Liver (tissue), 9 donors: ENCODE data around the gene SEMA3E. TPM values are rescaled to one million over a fixed set of nuclear protein-coding genes. Genes with fewer than 3 reads are reported as not detected.

ENCODE experiments used
- DNase-seq: peaks from one replicate; pipeline ENCODE4 v3.0.0-alpha.2; 2017; ENCODE audit warnings: low spot score
- H3K27ac ChIP-seq, 2 donors: one replicate each; pipeline ENCODE4 v1.7.0; 2013; ENCODE audit warnings: inconsistent platforms in 2 of 2, low read length in 2 of 2, control low read depth in 1 of 2, low read depth in 1 of 2, mild to moderate bottlenecking in 1 of 2
- H3K27me3 ChIP-seq, 4 donors: one replicate each; pipeline versions ENCODE4 v1.6.1 to v1.7.0; 2013; ENCODE audit warnings: low read length in 3 of 4, inconsistent platforms in 1 of 4, mild to moderate bottlenecking in 1 of 4, moderate library complexity in 1 of 4; ENCODE audit not compliant: control insufficient read depth in 4 of 4, insufficient read depth in 4 of 4
- H3K36me3 ChIP-seq, 4 donors: one replicate each; pipeline versions ENCODE4 v1.6.1 to v1.7.0; 2013; ENCODE audit warnings: low read length in 3 of 4, mild to moderate bottlenecking in 3 of 4, low read depth in 1 of 4, moderate library complexity in 1 of 4; ENCODE audit not compliant: control insufficient read depth in 4 of 4, insufficient read depth in 3 of 4
- H3K4me1 ChIP-seq, 4 donors: one replicate each; pipeline versions ENCODE4 v1.6.1 to v1.7.0; 2013; ENCODE audit warnings: low read length in 3 of 4, mild to moderate bottlenecking in 3 of 4, moderate library complexity in 1 of 4; ENCODE audit not compliant: control insufficient read depth in 4 of 4, insufficient read depth in 4 of 4
- H3K4me3 ChIP-seq, 3 donors: one replicate each; pipeline versions ENCODE4 v1.6.1 to v1.7.0; 2013; ENCODE audit warnings: low read length in 3 of 3, control low read depth in 1 of 3, low read depth in 1 of 3, mild to moderate bottlenecking in 1 of 3
- H3K9ac ChIP-seq, 2 donors: one replicate each; pipeline ENCODE4 v1.7.0; 2013; ENCODE audit warnings: low read length in 2 of 2, mild to moderate bottlenecking in 2 of 2, moderate library complexity in 2 of 2, control low read depth in 1 of 2, low read depth in 1 of 2
- H3K9me3 ChIP-seq, 4 donors: one replicate each; pipeline versions ENCODE4 v1.6.1 to v1.7.0; 2013; ENCODE audit warnings: low read length in 3 of 4; ENCODE audit not compliant: control insufficient read depth in 4 of 4
- EGR1 ChIP-seq, 2 donors: IDR thresholded peaks; 2 replicates each; pipeline ENCODE4 v1.6.1; 2016 to 2018; ENCODE audit warnings: antibody characterized with exemption in 2 of 2, low read depth in 2 of 2
- FOXA1 ChIP-seq: IDR thresholded peaks from 2 replicates; pipeline ENCODE4 v1.6.1; 2016; ENCODE audit warnings: antibody characterized with exemption
- FOXA2 ChIP-seq: IDR thresholded peaks from 2 replicates; pipeline ENCODE4 v1.6.1; 2016; ENCODE audit warnings: antibody characterized with exemption
- GABPA ChIP-seq, 2 donors: IDR thresholded peaks in 1 of 2; conservative IDR thresholded peaks in 1 of 2; 2 replicates each; pipeline ENCODE4 v1.6.1; 2016; ENCODE audit warnings: antibody characterized with exemption in 2 of 2, mild to moderate bottlenecking in 1 of 2, moderate library complexity in 1 of 2
- HNF4A ChIP-seq, 2 donors: conservative IDR thresholded peaks; 2 replicates each; pipeline ENCODE4 v1.6.1; 2016; ENCODE audit warnings: antibody characterized with exemption in 2 of 2, mild to moderate bottlenecking in 2 of 2
- HNF4G ChIP-seq: IDR thresholded peaks from 2 replicates; pipeline ENCODE4 v1.6.1; 2016; ENCODE audit warnings: antibody characterized with exemption
- JUND ChIP-seq, 2 donors: IDR thresholded peaks; 2 replicates each; pipeline ENCODE4 v1.6.1; 2016; ENCODE audit warnings: antibody characterized with exemption in 2 of 2
- MAX ChIP-seq: IDR thresholded peaks from 2 replicates; pipeline ENCODE4 v1.6.1; 2016; ENCODE audit warnings: antibody characterized with exemption
- NR2F2 ChIP-seq: IDR thresholded peaks from 2 replicates; pipeline ENCODE4 v1.6.1; 2016; ENCODE audit warnings: antibody characterized with exemption
- RAD21 ChIP-seq, 2 donors: IDR thresholded peaks; 2 replicates each; pipeline ENCODE4 v1.6.1; 2016; ENCODE audit warnings: antibody characterized with exemption in 2 of 2, mild to moderate bottlenecking in 2 of 2
- REST ChIP-seq: IDR thresholded peaks from 2 replicates; pipeline ENCODE4 v1.6.1; 2016; ENCODE audit warnings: antibody characterized with exemption, mild to moderate bottlenecking
- RXRA ChIP-seq, 2 donors: IDR thresholded peaks; 2 replicates each; pipeline ENCODE4 v1.6.1; 2017 to 2018; ENCODE audit warnings: antibody characterized with exemption in 2 of 2, mild to moderate bottlenecking in 1 of 2
- SP1 ChIP-seq: IDR thresholded peaks from 2 replicates; pipeline ENCODE4 v1.6.1; 2018; ENCODE audit warnings: antibody characterized with exemption, mild to moderate bottlenecking
- TAF1 ChIP-seq: conservative IDR thresholded peaks from 2 replicates; pipeline ENCODE4 v1.6.1; 2016; ENCODE audit warnings: antibody characterized with exemption, mild to moderate bottlenecking
- YY1 ChIP-seq: IDR thresholded peaks from 2 replicates; pipeline ENCODE4 v1.6.1; 2016; ENCODE audit warnings: antibody characterized with exemption, mild to moderate bottlenecking
- WGBS: extraction: QIAGEN DNeasy Blood & Tissue Kit; methylation state at CpG from one replicate; pipeline ENCODE4 v1.1.7; 2013; 5-methylcytosine and 5-hydroxymethylcytosine counted together
- polyA plus RNA-seq, 2 donors: library from polyadenylated mRNA; stranded (reverse) in 1 of 2; unstranded in 1 of 2; fragments of 200-250 nt in 1 of 2; fragments of >200 nt in 1 of 2; fragmentation: Nextera tagmentation in 1 of 2; extraction: Ambion mirVana in 1 of 2; gene quantifications; one replicate each; pipeline versions ENCODE4 v1.2.1 to v1.2.3, GENCODE V29; 2013 to 2015
- total RNA-seq, 2 donors: library from RNA; depleted of rRNA; stranded (reverse); fragments of >200 nt; gene quantifications; one replicate each; pipeline ENCODE4 v1.2.3, GENCODE V29; 2014
- TF ChIP-seq, protein P1 (sequence below): fragments of 150-350 bp; IDR thresholded peaks from 2 replicates; pipeline ENCODE4 v1.5.1; 2017; ENCODE audit warnings: improper control_type of control experiment, low read depth, low read length; ENCODE audit not compliant: missing input control
- TF ChIP-seq, protein P2 (sequence below): IDR thresholded peaks from 2 replicates; pipeline ENCODE4 v1.6.1; 2016; ENCODE audit warnings: antibody characterized with exemption
- TF ChIP-seq, protein P3 (sequence below): IDR thresholded peaks from 2 replicates; pipeline ENCODE4 v1.6.1; 2016; ENCODE audit warnings: antibody characterized with exemption
- donor health status: healthy.
- donor health status: healthy.
- donor health status: healthy.
- donor health status: healthy.
- donor health status: healthy.

Gene SEMA3E
- total and polyA plus RNA-seq, 4 donors, result 0.20 to 1.2 (median 0.59) TPM; not detected in 1

- 56% methylated on average over 1 of the region's 1 CpG for WGBS
- Histone ChIP-seq H3K27ac (no peak overlapping the region), H3K4me3 (no peak overlapping the region), H3K9ac (no peak overlapping the region), H3K4me1 (no peaks in the 10 kb centered on the region), H3K27me3 (no peaks in the 10 kb centered on the region), H3K9me3 (no peaks in the 10 kb centered on the region), H3K36me3 (no peaks in the 10 kb centered on the region)
- no peak for DNase-seq
- TF ChIP-seq YY1 (no peak), JUND (IDR thresholded peaks at IDR 0.05) (no peak), FOXA2 (no peak), REST (no peak), TAF1 (no peak), GABPA (IDR thresholded peaks at IDR 0.05 in 1 of 2, conservative IDR thresholded peaks at IDR 0.05 in 1 of 2) (no peak), MAX (no peak), NR2F2 (no peak), HNF4A (conservative IDR thresholded peaks at IDR 0.05) (no peak), HNF4G (no peak), RAD21 (IDR thresholded peaks at IDR 0.05) (no peak), SP1 (no peak), RXRA (IDR thresholded peaks at IDR 0.05) (no peak), FOXA1 (no peak), EGR1 (IDR thresholded peaks at IDR 0.05; ENCODE audit: low read depth in 2 of 2) (no peak)
- TF ChIP-seq, protein P1, sequence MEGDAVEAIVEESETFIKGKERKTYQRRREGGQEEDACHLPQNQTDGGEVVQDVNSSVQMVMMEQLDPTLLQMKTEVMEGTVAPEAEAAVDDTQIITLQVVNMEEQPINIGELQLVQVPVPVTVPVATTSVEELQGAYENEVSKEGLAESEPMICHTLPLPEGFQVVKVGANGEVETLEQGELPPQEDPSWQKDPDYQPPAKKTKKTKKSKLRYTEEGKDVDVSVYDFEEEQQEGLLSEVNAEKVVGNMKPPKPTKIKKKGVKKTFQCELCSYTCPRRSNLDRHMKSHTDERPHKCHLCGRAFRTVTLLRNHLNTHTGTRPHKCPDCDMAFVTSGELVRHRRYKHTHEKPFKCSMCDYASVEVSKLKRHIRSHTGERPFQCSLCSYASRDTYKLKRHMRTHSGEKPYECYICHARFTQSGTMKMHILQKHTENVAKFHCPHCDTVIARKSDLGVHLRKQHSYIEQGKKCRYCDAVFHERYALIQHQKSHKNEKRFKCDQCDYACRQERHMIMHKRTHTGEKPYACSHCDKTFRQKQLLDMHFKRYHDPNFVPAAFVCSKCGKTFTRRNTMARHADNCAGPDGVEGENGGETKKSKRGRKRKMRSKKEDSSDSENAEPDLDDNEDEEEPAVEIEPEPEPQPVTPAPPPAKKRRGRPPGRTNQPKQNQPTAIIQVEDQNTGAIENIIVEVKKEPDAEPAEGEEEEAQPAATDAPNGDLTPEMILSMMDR, result no peak
- TF ChIP-seq, protein P2, sequence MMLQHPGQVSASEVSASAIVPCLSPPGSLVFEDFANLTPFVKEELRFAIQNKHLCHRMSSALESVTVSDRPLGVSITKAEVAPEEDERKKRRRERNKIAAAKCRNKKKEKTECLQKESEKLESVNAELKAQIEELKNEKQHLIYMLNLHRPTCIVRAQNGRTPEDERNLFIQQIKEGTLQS, result no peak
- TF ChIP-seq, protein P3, sequence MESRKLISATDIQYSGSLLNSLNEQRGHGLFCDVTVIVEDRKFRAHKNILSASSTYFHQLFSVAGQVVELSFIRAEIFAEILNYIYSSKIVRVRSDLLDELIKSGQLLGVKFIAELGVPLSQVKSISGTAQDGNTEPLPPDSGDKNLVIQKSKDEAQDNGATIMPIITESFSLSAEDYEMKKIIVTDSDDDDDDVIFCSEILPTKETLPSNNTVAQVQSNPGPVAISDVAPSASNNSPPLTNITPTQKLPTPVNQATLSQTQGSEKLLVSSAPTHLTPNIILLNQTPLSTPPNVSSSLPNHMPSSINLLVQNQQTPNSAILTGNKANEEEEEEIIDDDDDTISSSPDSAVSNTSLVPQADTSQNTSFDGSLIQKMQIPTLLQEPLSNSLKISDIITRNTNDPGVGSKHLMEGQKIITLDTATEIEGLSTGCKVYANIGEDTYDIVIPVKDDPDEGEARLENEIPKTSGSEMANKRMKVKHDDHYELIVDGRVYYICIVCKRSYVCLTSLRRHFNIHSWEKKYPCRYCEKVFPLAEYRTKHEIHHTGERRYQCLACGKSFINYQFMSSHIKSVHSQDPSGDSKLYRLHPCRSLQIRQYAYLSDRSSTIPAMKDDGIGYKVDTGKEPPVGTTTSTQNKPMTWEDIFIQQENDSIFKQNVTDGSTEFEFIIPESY, result no peak
Measured at GRCh38 chr7:83359108-83359507, 289.8 kb downstream of the SEMA3E start.
